GM12875 (cell line): ENCODE results near the gene SLCO3A1.

Experiments used
- H3K4me3 ChIP-seq: one replicate; pipeline ENCODE4 v1.5.1; 2011; ENCODE audit warnings: low read depth, low read length, control low read depth
- TF ChIP-seq, protein P1 (sequence below): IDR thresholded peaks from 2 replicates; pipeline ENCODE4 v1.5.1; 2011; ENCODE audit warnings: low read depth, mild to moderate bottlenecking, control low read depth, inconsistent platforms, low read length, moderate library complexity, borderline replicate concordance; ENCODE audit not compliant: insufficient read depth

SLCO3A1 gene

DNA sequence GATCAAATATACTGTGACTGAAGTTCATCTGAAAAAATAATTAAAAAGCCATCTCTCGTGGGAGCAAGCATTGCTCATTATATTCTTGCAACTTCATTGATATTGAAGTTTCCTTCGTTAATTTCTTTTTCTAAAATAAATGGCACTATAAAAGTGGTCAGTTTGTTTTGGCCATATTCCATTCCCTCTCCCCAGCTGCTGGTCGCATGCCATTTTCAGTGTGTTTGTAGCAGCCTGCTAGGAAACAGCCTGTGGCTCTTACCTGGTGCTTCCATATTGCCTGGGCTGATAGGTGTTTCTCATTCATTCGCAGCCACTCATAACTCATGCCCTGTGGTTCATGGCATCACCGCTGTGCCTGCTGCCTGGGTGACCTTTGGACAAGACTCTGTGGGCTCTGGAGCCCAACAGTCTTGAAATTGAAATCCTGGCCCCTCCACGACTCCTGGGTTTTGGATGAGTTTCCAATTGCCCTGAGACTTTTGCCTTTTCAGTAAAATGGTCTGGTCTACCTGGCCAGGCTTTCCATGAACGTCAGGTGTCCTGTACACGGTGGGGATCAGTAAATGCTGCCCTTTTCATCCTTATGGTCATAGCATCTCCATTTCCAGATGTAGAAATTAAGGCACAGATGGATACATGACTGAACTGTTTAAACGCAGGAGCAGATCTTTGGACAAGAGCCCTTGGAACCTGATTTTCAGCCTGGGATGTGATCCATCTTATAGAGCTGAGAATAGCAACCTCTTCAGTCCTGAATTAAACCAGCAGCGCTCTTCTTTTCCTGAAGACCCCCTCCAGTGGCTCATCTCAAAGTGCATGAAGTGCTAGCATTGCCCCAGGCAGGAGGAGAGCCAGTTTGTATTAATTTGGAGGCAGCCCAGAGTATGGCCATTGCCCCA lies 69.4 kb downstream of the SLCO3A1 start:
- TF ChIP-seq, protein P1, sequence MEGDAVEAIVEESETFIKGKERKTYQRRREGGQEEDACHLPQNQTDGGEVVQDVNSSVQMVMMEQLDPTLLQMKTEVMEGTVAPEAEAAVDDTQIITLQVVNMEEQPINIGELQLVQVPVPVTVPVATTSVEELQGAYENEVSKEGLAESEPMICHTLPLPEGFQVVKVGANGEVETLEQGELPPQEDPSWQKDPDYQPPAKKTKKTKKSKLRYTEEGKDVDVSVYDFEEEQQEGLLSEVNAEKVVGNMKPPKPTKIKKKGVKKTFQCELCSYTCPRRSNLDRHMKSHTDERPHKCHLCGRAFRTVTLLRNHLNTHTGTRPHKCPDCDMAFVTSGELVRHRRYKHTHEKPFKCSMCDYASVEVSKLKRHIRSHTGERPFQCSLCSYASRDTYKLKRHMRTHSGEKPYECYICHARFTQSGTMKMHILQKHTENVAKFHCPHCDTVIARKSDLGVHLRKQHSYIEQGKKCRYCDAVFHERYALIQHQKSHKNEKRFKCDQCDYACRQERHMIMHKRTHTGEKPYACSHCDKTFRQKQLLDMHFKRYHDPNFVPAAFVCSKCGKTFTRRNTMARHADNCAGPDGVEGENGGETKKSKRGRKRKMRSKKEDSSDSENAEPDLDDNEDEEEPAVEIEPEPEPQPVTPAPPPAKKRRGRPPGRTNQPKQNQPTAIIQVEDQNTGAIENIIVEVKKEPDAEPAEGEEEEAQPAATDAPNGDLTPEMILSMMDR, result no peak
- no peak overlapping the region for H3K4me3 ChIP-seq

DNA sequence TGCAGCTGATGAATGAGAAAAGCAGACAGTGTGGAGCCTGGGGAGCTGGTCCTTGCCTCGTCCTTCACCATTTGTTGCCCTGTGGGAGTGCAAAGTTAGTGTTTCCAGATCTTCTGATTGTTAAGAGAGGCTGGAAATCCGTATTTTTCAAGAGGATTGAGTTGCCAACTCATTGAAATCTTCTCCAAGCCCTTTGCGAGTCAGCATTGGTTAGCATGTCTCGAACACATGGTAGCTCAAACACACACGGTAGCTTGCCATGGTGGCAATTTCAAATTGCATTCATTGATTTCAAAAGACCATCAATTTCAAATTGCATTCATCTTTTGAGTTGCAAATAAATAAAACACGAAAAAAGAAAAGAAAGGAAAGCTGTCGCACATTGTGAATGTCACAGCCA lies 70.7 kb downstream of the SLCO3A1 start:
- H3K4me3 ChIP-seq, result no peak overlapping the region
- TF ChIP-seq, protein P1, result no peak

DNA sequence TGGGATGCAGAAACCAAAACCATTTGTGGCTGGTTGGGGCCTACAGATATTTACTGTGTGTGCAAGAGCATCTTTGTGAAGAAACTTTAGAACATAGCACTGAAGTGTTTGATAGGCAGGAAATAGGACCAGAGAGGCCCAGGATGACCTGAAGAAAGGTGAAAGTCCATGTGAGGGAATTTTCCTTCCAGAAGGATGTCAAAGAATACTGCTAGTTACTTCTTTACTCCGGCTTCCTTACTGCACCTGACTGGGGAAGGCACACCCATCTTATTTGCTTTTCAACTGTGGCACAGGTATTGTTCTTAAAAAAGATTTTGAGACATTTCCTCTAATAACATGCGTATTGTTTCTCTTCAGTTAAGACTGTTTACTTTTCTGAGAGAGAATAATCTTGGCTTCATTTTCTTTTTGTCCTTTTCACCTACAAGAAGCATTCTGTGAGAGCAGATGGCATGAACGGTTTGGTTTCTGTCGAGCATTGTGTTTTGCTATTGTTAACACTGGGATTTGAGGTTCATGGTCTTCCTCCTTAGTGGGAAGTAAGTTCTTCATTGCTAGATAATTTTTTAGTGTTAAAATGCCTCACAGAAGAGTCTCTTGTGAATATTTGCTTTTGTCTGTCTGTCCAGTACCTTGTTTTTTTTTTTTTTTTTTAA lies 71.5 kb downstream of the SLCO3A1 start:
- TF ChIP-seq, protein P1, result no peak
- H3K4me3 ChIP-seq, result no peak overlapping the region

DNA sequence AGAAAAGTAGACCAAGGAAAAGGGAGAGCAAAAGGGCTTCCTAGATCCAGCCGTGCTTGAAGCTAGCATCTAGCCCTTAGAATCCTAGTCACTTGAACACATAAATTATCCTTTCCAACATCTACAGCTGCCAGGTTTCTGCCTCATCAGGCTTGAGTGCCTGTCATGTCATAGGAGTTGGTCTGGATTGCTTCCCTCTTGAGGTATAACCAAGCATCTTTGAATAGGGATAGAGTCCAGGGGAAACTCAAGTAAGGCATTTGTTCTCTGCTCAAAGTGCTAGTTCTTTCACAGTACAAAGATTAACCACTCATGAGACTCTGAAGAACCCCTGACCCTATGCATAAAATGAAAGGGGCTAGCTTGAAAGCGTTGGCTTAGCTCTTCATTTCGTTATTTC lies 72.3 kb downstream of the SLCO3A1 start:
- TF ChIP-seq, protein P1, result no peak
- no peak overlapping the region for H3K4me3 ChIP-seq

DNA sequence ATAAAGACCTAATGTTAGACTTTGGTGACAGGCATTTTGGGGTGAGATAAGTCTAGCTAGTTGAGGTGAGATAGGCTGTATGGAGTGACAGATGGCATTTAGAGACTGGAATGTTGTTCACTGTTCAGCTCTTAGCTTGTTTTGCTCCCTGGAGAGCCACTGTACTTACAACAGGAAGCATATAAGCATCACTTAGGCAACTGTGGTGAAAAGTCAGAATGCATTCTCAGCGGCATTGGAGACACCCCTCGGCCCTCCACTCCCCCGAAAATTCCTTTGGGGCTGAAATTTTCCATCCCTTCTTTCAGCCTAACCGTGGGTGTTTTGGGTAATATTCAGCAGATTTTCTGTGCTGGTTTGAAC lies 73.4 kb downstream of the SLCO3A1 start:
- TF ChIP-seq, protein P1, result no peak
- H3K4me3 ChIP-seq, result no peak overlapping the region

DNA sequence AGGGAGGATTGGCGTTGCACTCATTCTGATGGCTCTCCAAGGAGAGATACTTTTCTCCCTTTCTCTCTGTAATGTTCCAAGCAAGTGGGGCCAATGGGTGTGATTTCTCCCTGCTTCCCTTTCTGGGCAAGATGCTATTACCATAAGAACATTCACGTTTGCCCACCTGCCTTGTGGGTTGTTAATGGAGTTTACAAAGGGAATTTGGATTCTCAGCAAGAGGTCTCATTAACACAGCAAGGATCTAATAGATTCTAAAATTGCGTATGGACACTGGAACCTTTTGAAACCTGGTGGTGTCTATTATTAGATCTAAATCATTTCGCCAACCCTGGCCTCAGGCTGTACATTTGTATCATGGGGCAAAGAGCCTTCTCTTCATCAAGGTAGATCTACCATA lies 74.1 kb downstream of the SLCO3A1 start:
- TF ChIP-seq, protein P1, result no peak
- H3K4me3 ChIP-seq, result no peak overlapping the region

DNA sequence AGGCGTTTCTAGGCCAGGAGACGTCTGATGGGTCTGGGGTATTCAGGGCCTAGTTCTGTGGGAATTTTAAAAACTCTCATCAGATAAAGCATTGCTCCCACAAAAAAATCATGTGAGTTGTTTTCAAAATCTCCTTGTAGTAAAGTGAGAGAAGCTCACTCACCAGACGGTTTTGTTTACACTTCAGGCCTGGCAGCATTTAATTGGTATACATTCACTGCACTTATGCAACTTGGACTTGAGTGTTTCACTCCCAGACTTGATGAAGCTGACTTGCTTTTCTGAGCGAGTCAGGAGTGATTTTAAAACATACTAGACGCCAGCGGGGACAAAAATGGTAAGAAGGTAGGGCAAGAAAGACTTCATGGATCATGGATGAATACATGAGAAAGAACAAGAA lies 75.2 kb downstream of the SLCO3A1 start:
- H3K4me3 ChIP-seq, result no peak overlapping the region
- TF ChIP-seq, protein P1, result no peak
